Neural cell (in vitro differentiated cells): ENCODE measurements around the gene RCBTB2. TPM values are rescaled to one million over a fixed set of nuclear protein-coding genes. Genes with fewer than 3 reads are reported as not detected.

Experiments
- H2AFZ ChIP-seq: fragments of 200-600, 300-800 bp; sonication (generic), shearing (Covaris generic); 2 replicates; pipeline ENCODE4 v1.6.0; 2014; ENCODE audit warnings: low read depth, mild to moderate bottlenecking, antibody characterized with exemption, low read length, moderate library complexity
- H3F3A ChIP-seq: fragments of 200-600 bp; shearing (Covaris generic); 2 replicates; pipeline ENCODE4 v1.6.1; 2016; ENCODE audit warnings: mild to moderate bottlenecking, moderate library complexity, mixed read lengths, antibody characterized with exemption, low read length; ENCODE audit not compliant: insufficient read depth, poor library complexity, severe bottlenecking
- H3K27ac ChIP-seq: fragments of 200-600, 300-800 bp; sonication (generic), shearing (Covaris generic); 2 replicates; pipeline ENCODE4 v1.5.1; 2014; ENCODE audit warnings: mild to moderate bottlenecking, low read length, moderate library complexity
- H3K27me3 ChIP-seq: fragments of 300-800, 200-600 bp; sonication (generic), shearing (Covaris generic); 2 replicates; pipeline ENCODE4 v1.6.0; 2014; ENCODE audit warnings: mild to moderate bottlenecking, low read depth, low read length, moderate library complexity; ENCODE audit not compliant: insufficient read depth
- H3K36me3 ChIP-seq: fragments of 300-800, 200-600 bp; sonication (generic), shearing (Covaris generic); 2 replicates; pipeline ENCODE4 v1.5.1; 2014; ENCODE audit warnings: mild to moderate bottlenecking, antibody characterized with exemption, low read length, moderate library complexity; ENCODE audit not compliant: insufficient read depth
- H3K4me2 ChIP-seq: fragments of 300-800, 200-600 bp; sonication (generic), shearing (Covaris generic); 2 replicates; pipeline ENCODE4 v1.6.0; 2014; ENCODE audit warnings: mild to moderate bottlenecking, low read length
- H3K4me3 ChIP-seq: fragments of 300-800, 200-600 bp; sonication (generic), shearing (Covaris generic); 2 replicates; pipeline ENCODE4 v1.5.1; 2014; ENCODE audit warnings: mild to moderate bottlenecking, low read length, moderate library complexity
- H3K79me2 ChIP-seq: fragments of 200-600 bp; shearing (Covaris generic); replicated peaks from 2 replicates; pipeline ENCODE4 v1.6.0; 2014; ENCODE audit warnings: mild to moderate bottlenecking, low read length, moderate library complexity; ENCODE audit not compliant: insufficient read depth
- H3K9ac ChIP-seq: fragments of 300-800, 200-600 bp; sonication (generic), shearing (Covaris generic); 2 replicates; pipeline ENCODE4 v1.6.1; 2016; ENCODE audit warnings: mild to moderate bottlenecking, low read length, mixed read lengths
- H3K9me2 ChIP-seq: fragments of 200-600 bp; shearing (Covaris generic); 2 replicates; pipeline ENCODE4 v1.6.1; 2016; ENCODE audit warnings: mild to moderate bottlenecking, low read length, mixed read lengths; ENCODE audit not compliant: insufficient read depth
- H3K9me3 ChIP-seq: fragments of 200-600, 300-800 bp; sonication (generic), shearing (Covaris generic); 2 replicates; pipeline ENCODE4 v1.6.1; 2016; ENCODE audit warnings: mild to moderate bottlenecking, mixed run types, low read length, moderate library complexity, mixed read lengths
- H4K20me1 ChIP-seq: fragments of 200-600 bp; shearing (Covaris generic); 2 replicates; pipeline ENCODE4 v1.6.1; 2016; ENCODE audit warnings: mild to moderate bottlenecking, mixed run types; ENCODE audit not compliant: insufficient read depth
- EP300 ChIP-seq: fragments of 450-650 bp; conservative IDR thresholded peaks from 2 replicates; pipeline ENCODE4 v1.6.1; 2014; ENCODE audit warnings: antibody characterized with exemption, mild to moderate bottlenecking, moderate library complexity; ENCODE audit not compliant: poor library complexity, severe bottlenecking
- EZH2 ChIP-seq: fragments of 200-600, 300-800 bp; shearing (Covaris generic), sonication (generic); IDR thresholded peaks from 2 replicates; pipeline ENCODE4 v1.6.1; 2014; ENCODE audit warnings: antibody characterized with exemption, low read length, borderline replicate concordance, mild to moderate bottlenecking; ENCODE audit not compliant: insufficient read depth, poor library complexity, severe bottlenecking
- MXI1 ChIP-seq: fragments of 450-650 bp; conservative IDR thresholded peaks from 2 replicates; pipeline ENCODE4 v1.6.1; 2014; ENCODE audit warnings: antibody characterized with exemption, mild to moderate bottlenecking; ENCODE audit not compliant: poor library complexity, severe bottlenecking
- POLR2AphosphoS5 ChIP-seq: IDR thresholded peaks from 2 replicates; pipeline ENCODE4 v1.6.1; 2012
- RAD21 ChIP-seq: fragments of 450-650 bp; conservative IDR thresholded peaks from 2 replicates; pipeline ENCODE4 v1.6.1; 2014; ENCODE audit warnings: antibody characterized with exemption, mild to moderate bottlenecking, moderate library complexity
- SMC3 ChIP-seq: fragments of 450-650 bp; conservative IDR thresholded peaks from 2 replicates; pipeline ENCODE4 v1.6.1; 2014; ENCODE audit warnings: antibody characterized with exemption, mild to moderate bottlenecking, moderate library complexity; ENCODE audit not compliant: poor library complexity
- TAF1 ChIP-seq: IDR thresholded peaks from 2 replicates; pipeline ENCODE4 v1.6.1; 2012; ENCODE audit warnings: low read depth
- polyA plus RNA-seq: library from polyadenylated mRNA; depleted of rRNA; stranded (reverse); fragments of >200 nt; gene quantifications from 2 replicates; pipeline ENCODE4 v1.2.3, GENCODE V29; 2014
- TF ChIP-seq, protein P1 (sequence below): IDR thresholded peaks from 2 replicates; pipeline ENCODE4 v1.6.1; 2012; ENCODE audit warnings: borderline replicate concordance
- TF ChIP-seq, protein P2 (sequence below): fragments of 450-650 bp; IDR thresholded peaks from 2 replicates; pipeline ENCODE4 v1.5.1; 2014; ENCODE audit warnings: antibody characterized with exemption, mild to moderate bottlenecking, moderate library complexity; ENCODE audit not compliant: poor library complexity, severe bottlenecking

RCBTB2 gene
- polyA plus RNA-seq, 1 donor from 2014 or later = 19.0 TPM

DNA sequence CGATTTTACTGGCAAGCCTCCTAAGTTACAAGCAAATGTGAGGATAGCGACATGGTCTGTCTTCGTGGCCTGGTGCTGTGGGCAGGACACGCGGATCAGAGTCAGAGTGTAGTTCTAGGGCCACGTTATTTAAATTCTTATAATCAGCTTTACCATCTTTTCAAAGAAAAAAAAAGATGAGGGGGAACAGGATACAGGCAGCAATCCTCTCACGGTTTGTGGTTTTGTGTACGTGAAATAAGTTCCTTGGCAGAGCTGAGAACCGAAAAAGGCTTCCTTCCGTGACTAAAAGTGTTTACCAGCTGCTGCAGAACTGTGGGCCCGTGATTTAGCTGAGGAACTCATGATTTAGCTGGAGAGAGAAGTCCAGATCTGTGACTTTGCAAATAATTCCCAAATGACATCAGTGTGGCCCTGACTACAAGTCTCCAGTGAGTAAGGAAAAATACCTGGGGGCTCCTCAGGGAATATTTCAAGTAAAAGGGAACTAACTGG lies 27.2 kb downstream of the RCBTB2 start:
- Histone ChIP-seq H3K4me2 (no peak overlapping the region), H3K9me3 (no peaks in the 10 kb centered on the region), H4K20me1 (no peaks in the 10 kb centered on the region), H3K9ac (no peak overlapping the region), H2AFZ (no peak overlapping the region), H3K9me2 (no peaks in the 10 kb centered on the region), H3K4me3 (no peak overlapping the region), H3F3A (no peaks in the 10 kb centered on the region), H3K36me3 (no peaks in the 10 kb centered on the region), H3K27me3 (no peaks in the 10 kb centered on the region), H3K27ac (no peak overlapping the region), H3K79me2 (no peaks in the 10 kb centered on the region)
- TF ChIP-seq POLR2AphosphoS5 (no peak), SMC3 (no peak), EZH2 (no peak), RAD21 (no peak), MXI1 (no peak), TAF1 (no peak)
- TF ChIP-seq, protein P1, sequence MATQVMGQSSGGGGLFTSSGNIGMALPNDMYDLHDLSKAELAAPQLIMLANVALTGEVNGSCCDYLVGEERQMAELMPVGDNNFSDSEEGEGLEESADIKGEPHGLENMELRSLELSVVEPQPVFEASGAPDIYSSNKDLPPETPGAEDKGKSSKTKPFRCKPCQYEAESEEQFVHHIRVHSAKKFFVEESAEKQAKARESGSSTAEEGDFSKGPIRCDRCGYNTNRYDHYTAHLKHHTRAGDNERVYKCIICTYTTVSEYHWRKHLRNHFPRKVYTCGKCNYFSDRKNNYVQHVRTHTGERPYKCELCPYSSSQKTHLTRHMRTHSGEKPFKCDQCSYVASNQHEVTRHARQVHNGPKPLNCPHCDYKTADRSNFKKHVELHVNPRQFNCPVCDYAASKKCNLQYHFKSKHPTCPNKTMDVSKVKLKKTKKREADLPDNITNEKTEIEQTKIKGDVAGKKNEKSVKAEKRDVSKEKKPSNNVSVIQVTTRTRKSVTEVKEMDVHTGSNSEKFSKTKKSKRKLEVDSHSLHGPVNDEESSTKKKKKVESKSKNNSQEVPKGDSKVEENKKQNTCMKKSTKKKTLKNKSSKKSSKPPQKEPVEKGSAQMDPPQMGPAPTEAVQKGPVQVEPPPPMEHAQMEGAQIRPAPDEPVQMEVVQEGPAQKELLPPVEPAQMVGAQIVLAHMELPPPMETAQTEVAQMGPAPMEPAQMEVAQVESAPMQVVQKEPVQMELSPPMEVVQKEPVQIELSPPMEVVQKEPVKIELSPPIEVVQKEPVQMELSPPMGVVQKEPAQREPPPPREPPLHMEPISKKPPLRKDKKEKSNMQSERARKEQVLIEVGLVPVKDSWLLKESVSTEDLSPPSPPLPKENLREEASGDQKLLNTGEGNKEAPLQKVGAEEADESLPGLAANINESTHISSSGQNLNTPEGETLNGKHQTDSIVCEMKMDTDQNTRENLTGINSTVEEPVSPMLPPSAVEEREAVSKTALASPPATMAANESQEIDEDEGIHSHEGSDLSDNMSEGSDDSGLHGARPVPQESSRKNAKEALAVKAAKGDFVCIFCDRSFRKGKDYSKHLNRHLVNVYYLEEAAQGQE = no peak
- TF ChIP-seq, protein P2, sequence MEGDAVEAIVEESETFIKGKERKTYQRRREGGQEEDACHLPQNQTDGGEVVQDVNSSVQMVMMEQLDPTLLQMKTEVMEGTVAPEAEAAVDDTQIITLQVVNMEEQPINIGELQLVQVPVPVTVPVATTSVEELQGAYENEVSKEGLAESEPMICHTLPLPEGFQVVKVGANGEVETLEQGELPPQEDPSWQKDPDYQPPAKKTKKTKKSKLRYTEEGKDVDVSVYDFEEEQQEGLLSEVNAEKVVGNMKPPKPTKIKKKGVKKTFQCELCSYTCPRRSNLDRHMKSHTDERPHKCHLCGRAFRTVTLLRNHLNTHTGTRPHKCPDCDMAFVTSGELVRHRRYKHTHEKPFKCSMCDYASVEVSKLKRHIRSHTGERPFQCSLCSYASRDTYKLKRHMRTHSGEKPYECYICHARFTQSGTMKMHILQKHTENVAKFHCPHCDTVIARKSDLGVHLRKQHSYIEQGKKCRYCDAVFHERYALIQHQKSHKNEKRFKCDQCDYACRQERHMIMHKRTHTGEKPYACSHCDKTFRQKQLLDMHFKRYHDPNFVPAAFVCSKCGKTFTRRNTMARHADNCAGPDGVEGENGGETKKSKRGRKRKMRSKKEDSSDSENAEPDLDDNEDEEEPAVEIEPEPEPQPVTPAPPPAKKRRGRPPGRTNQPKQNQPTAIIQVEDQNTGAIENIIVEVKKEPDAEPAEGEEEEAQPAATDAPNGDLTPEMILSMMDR = no peak

DNA sequence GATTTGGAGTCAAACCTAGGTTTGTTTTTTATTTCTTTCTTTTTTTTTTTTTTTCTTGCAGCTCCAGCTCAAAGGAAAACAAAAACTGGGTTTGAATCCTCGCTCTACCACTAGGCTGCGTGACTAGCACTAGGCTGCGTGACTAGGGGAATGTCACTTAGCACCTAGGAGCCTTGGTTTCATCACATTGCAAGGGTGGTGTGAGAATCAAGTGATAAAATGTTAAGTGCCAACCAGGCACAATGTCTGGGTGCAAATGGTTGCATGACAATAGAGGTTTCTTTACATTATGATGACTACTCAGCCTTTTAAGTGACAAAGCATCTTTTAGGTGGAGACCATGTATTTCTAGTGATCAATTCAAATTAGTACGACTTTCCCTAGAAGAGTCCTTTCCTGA lies 27.9 kb downstream of the RCBTB2 start:
- Histone ChIP-seq H3K36me3 (no peaks in the 10 kb centered on the region), H3K27ac (no peak overlapping the region)

More for the DNA sequence above, 27.9 kb downstream of the RCBTB2 start:
- Histone ChIP-seq H3K9me3 (no peaks in the 10 kb centered on the region), H3F3A (no peaks in the 10 kb centered on the region), H3K9ac (no peak overlapping the region), H3K27me3 (no peaks in the 10 kb centered on the region), H3K4me3 (no peak overlapping the region), H2AFZ (no peak overlapping the region), H3K79me2 (no peaks in the 10 kb centered on the region), H3K4me2 (no peak overlapping the region), H4K20me1 (no peaks in the 10 kb centered on the region), H3K9me2 (no peaks in the 10 kb centered on the region)
- TF ChIP-seq TAF1 = no peak
- TF ChIP-seq, protein P1 = no peak
- no peak for TF ChIP-seq MXI1
- no peak for TF ChIP-seq POLR2AphosphoS5
- TF ChIP-seq, protein P2 = no peak
- TF ChIP-seq SMC3 = no peak
- TF ChIP-seq EP300 = no peak
- TF ChIP-seq EZH2 = no peak
- TF ChIP-seq RAD21 = no peak
